Colon (tissue), 2 donors: ENCODE measurements around the gene OR4N5.
"Not testable (repeated sequence)": the region's sequence is repeated elsewhere in the genome, so short reads cannot be mapped to it uniquely, and the experiment has no call there.

Experiments
- FAIRE-seq: peaks from 2 replicates; lab custom pipeline; 2012; peaks lifted over from hg19 to GRCh38; lab: Jason Lieb, UNC
- donor health status: control.
- donor health status: control.

OR4N5 gene, protein sequence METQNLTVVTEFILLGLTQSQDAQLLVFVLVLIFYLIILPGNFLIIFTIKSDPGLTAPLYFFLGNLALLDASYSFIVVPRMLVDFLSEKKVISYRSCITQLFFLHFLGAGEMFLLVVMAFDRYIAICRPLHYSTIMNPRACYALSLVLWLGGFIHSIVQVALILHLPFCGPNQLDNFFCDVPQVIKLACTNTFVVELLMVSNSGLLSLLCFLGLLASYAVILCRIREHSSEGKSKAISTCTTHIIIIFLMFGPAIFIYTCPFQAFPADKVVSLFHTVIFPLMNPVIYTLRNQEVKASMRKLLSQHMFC

DNA sequence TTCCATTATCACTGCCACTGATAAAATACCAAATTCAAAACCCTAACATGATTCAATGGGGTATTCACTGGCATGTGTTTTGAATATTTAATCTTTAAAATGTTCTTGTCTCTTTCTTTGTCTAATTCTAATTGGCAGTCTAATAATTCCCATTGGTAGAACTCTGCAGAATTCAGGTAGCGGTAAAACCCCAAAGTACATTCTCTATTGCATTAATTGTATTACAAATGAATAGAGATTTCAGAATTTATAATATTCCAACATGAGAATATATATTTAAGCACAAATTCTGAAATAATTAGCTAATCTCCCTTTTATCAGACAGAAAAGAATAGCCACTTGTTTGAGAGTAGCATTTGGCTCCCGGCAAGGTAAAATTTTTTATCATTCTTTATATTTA lies at the start of gene OR4N5:
OR4N5 (plus strand) TSS at position 301 of the 400 bp plus-strand sequence. CDS start 4,916 bp downstream, outside the sequence.
- no peak for FAIRE-seq

- FAIRE-seq: no peak
Observed at GRCh38 chr14:20092050-20092449, 46.6 kb upstream of the OR4N5 start.

- FAIRE-seq: no peak
Observed at GRCh38 chr14:20093442-20093841, 45.2 kb upstream of the OR4N5 start.

GRCh38 chr14:20098926-20099770 lies 39.5 kb upstream of the OR4N5 start:
- FAIRE-seq: not testable (repeated sequence)

DNA sequence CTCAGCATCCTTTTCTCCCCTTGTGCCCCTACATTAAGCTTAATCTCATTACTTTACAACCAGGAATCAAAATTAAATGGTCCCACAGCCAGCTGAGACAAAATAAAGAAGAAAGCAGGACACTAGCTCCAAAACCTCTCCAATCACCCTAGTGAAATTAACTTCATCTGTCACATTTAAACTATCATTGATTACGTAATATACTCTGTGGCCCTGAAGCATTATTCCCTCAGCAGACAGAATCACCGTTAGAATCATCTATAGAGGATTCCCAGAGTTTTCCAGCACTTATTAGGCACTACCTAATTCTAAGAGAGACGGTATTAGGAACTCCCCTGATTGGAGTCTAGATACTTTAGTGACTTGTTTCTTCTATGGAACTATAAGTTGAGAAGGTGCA lies 28.2 kb upstream of the OR4N5 start, which contains the start of gene OR4K17:
OR4K17 (plus strand) TSS at position 302 of the 400 bp plus-strand sequence. CDS start 6,761 bp downstream, outside the sequence.
- FAIRE-seq: no peak

- FAIRE-seq: no peak
Observed at GRCh38 chr14:20112321-20112720, 26.3 kb upstream of the OR4N5 start.

DNA sequence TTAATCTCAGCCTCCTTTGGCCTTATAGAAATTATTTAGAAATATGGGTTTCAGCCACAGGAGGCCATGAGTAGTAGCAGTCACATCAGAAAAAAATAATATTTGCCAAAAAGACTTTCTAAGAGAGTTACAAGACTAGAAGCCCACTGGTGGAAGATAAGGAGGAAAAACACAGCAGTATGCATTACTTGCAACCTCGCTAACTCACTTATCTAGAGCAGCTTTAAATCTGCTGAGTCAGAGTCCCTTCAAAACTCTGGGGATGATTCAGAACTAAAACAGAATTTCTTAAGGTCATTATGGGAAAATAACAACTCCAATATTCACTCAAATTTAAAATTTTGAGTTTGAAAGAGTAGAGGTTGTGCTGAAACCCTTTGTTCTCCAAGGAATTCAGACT lies 21.9 kb upstream of the OR4N5 start:
- FAIRE-seq: no peak

GRCh38 chr14:20118795-20119194 lies 19.8 kb upstream of the OR4N5 start:
- no peak for FAIRE-seq

- no peak for FAIRE-seq
Observed at GRCh38 chr14:20143911-20144310, 5.3 kb downstream of the OR4N5 start.

DNA sequence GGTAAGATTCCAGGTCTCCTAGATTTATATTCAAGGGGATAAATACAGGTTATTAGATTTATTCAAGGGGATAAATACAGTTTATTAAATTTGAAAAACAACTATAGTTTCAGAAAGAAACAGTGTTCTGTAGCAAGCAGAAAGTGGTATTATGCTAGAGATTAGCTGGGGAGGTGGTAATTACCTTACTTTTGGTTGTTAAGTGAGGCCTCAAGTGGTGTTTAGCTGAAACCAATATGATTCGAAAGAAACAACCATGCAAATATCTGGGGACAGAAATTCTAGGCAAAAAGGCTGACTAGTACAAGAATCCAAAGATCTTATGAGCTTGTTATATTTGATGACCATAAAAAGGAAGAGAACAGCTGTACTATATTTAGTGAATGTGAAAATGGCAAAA lies 6.2 kb downstream of the OR4N5 start:
- no peak for FAIRE-seq

DNA sequence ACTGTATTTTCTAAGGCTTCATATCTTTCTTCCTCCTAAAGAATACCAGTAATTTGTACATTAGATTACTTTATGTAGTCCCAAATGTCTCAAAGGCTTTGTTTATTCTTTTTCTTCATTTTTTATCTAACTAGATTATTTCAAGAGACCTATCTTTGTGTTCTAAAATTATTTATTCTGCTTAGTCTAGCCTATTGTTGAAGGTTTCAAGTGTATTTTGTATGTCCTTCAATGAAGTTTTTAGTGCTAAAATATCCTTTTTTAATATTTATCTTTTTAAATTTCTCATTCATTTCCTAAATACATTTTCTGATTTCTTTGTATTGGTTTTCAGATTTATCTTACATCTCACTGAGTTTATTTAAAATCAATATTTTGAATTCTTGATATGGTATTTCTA lies 25.8 kb downstream of the OR4N5 start:
- no peak for FAIRE-seq

DNA sequence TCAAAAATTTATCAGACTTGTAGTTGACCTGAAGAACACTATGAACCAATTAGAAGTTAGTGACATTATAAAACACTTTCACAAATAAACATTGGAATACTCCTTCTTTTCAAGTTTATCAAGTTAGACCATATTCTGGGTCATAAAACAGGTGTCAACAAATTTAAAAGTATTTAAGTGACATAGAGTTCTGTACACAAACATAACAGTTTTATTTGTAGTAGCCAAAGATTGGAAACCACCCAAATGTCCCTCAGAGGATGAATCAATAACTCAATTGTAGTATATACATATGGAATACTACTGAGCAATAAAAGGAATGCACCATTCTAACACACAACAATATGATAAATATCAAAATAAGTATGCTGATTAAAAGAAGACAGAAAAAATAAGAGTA lies 28.5 kb downstream of the OR4N5 start:
- no peak for FAIRE-seq

DNA sequence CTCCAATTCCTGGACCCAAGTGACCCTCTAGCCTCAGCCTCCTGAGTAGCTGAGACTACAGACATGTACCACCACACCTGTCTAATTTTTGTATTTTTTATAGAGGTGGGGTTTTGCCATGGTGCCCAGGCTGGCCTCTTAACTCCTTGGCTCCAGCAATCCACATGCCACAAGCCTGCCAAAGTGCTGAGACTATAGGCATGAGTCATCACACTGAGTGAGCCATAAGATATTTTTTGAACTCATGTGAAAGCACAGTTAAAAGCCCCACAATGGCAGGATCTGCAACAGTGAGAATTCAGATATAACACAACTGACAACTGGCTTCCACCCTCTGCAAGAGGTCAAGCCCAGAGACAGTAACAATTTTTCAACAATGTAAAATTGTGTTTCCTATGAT lies 31.2 kb downstream of the OR4N5 start:
- not testable (repeated sequence) for FAIRE-seq

DNA sequence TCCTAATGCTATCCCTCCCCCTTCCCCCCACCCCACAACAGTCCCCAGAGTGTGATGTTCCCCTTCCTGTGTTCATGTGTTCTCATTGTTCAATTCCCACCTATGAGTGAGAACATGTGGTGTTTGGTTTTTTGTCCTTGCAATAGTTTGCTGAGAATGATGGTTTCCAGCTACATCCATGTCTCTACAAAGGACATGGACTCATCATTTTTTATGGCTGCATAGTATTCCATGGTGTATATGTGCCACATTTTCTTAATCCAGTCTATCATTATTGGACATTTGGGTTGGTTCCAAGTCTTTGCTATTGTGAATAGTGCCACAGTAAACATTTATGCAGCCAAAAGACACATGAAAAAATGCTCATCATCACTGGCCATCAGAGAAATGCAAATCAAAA lies 35.6 kb downstream of the OR4N5 start:
- not testable (repeated sequence) for FAIRE-seq

DNA sequence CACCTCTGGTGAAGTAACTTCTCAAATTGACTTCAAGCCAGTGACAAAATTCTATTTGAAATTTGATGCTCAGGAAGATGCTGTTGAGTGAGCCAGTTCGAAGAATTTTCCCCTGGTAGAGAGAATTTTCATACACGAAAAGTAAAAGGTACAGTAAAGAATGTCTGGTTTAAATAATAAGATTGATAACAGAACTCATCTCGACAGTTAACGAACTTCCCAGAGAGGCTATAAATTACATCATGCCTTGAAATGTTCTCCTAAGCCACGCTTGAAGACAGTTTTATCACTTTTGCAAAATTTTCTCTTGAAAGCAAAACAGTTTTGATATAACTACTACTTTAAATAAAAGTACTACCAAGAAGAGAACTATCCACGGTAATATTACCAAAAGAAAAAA lies 37.7 kb downstream of the OR4N5 start:
- no peak for FAIRE-seq

DNA sequence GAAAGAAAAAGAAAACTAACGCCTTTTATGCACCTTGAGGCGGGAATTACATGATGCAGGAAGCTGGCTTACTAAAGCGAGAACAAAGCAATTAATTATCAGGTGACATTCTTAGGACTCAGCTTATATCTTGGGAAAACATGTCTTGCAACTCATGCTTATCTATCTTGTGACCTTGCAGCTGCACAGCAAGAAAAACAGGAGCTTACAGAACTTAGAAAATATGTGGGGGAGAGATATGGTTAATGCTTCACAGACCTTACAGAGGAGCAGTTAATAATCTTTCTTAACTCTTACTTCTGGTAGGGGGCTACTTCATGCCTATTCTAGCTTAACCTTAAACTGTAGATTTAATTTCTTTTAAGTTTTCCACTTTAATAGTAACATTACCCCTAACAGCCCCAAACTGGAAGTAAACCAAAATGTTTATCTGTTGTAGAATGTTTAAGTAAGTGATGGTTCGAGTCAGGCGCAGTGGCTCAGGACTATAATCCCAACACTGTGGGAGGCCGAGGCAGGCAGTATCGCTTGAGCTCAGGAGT lies 38.9 kb downstream of the OR4N5 start:
- no peak for FAIRE-seq

- no peak for FAIRE-seq
Observed at GRCh38 chr14:20179218-20179617, 40.6 kb downstream of the OR4N5 start.

- FAIRE-seq: no peak
Observed at GRCh38 chr14:20179880-20180279, 41.3 kb downstream of the OR4N5 start.

DNA sequence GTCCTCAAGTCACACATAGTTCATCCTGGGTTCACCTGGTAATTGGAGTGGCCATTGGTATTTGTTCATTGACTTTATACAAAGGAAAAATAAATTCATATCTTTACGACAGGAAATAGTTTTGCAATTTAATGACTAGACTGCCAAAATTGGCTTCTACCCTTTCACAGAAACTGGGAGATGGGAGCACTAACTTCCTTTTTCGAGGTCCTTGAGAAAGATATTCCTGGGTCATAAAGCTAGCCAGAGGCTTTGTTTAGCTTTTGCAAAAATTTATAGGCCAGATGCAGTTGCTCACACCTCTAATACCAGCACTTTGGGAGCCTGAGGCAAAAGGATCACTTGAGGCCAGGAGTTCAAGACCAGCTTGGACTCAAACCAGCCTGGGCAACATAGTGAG lies 41.9 kb downstream of the OR4N5 start:
- FAIRE-seq: no peak

- FAIRE-seq: no peak
Observed at GRCh38 chr14:20184181-20184580, 45.6 kb downstream of the OR4N5 start.

DNA sequence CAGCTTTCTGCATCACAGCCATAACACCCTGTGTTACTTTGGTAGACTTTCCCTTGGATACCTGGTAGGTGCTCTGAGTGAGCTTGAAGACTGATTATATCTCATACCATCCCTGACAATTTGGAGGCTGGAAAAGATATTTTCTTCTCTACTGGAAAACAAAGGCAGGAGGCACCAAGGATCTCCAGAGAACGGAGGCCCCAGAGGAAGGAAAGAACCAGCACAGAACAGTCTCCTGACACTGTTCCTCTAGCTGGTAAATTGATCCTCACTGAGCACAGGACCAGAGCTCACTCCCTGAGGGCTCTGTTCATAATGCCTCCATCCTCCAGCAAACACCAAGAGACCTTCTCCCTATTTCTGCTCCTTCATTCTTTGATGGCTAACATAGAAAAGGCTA lies 52.0 kb downstream of the OR4N5 start, which contains the start of gene OR11G2:
OR11G2 (plus strand) TSS at position 301 of the 400 bp plus-strand sequence. CDS start 6,542 bp downstream, outside the sequence.
- FAIRE-seq: no peak

DNA sequence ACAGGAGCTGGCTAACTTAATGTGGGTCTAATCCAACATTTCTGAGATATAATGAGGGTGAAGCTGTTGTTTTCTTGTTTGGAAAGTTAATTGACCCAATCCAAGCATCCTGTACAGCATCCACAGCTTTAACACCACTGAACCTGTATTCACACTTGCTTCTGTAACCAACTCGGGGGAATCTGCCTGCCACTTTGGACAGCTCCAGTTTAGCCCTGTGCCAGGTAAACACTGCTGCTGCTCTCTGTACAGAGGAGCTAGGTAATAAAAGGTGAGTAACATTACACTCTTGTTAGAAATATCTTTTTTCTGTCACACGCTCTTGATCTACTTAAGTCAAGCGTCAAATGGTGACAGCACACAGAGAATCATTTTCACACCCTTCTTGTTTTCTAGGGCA lies 52.8 kb downstream of the OR4N5 start:
- FAIRE-seq: no peak

- FAIRE-seq: no peak
Observed at GRCh38 chr14:20194101-20194500, 55.5 kb downstream of the OR4N5 start.
